ENCODE measurements around the gene GMEB2. TPM values are rescaled to one million over a fixed set of nuclear protein-coding genes. Genes with fewer than 3 reads are reported as not detected.
"Not testable (repeated sequence)": the region's sequence is repeated elsewhere in the genome, so short reads cannot be mapped to it uniquely, and the experiment has no call there.

GMEB2 gene
- total RNA-seq, result 13.3 TPM

GRCh38 chr20:63626424-63627128, at the start of gene GMEB2:
Gene GMEB2 (minus strand): TSS chr20:63627101. CDS start chr20:63619397, 7,704 bp downstream.
- DNase-seq (ENCODE audit: low spot score), result peak; percentile 72

GRCh38 chr20:63675681-63676368, 48.9 kb upstream of the GMEB2 start:
- no peak for DNase-seq (ENCODE audit: low spot score)

DNA sequence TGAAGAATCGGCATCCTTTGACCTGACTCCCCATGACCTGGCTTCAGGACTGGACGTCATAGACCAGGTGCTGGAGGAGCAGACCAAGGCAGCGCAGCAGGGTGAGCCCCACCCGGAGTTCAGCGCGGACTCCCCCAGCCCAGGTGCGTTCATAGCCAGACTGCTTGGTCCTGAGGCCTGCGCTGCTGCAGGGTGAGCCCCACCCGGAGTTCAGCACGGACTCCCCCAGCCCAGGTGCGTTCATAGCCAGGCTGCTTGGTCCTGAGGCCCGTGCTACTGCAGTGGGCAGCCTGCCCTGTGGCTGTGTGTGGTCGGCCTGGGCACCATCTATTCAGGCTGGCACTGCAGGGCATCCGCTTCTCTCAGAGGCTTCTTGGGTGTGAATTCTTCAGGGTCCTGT, 47.0 kb upstream of the GMEB2 start:
- DNase-seq (ENCODE audit: low spot score), result no peak

DNA sequence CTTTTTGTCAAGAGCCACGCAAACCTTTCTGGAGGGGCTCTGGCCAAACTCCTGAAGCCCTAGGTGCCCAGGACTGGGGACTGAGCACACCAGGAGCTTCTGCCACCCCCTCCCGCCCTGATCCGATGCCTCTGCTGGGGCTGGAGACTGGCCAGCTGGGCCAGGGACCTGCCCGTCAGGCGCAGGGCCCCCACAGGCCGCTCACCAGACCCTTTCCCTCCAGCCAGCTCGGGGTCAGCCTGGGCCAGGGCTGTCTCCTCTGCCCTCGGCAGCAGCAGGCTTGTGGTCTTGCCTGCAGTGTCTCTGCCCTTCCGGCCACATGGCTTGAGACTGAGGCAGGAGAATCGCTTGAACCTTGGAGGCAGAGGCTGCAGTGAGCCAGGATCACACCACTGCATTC, 45.8 kb upstream of the GMEB2 start:
- no peak for DNase-seq (ENCODE audit: low spot score)

- DNase-seq (ENCODE audit: low spot score), result not testable (repeated sequence)
Measured at GRCh38 chr20:63671695-63672094, 44.8 kb upstream of the GMEB2 start.

DNA sequence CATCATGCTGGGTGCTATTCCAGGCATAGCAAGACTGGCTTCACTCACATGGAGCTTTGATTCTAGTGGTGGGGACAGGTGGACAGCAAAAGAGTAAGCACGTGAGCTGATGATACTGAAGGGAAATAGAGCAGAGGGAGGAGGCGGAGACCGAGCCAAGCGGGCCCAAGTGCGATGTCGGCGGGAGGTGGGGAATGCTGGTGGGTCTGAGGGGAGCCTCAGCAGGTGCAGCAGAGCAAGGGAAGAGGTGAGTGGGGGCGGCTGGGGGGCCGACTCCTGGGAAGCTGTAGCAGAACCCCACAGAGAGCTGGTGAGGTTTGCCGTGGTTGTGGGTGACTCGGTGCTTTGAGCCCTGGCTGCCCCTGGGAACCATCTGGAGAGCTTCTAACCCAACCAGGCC, 41.5 kb upstream of the GMEB2 start:
- DNase-seq (ENCODE audit: low spot score), result no peak

GRCh38 chr20:63667858-63668257, 41.0 kb upstream of the GMEB2 start:
- no peak for DNase-seq (ENCODE audit: low spot score)

GRCh38 chr20:63665708-63666107, 38.8 kb upstream of the GMEB2 start:
- DNase-seq (ENCODE audit: low spot score), result no peak

GRCh38 chr20:63664861-63665594, 38.1 kb upstream of the GMEB2 start:
- no peak for DNase-seq (ENCODE audit: low spot score)

- no peak for DNase-seq (ENCODE audit: low spot score)
Measured at GRCh38 chr20:63664143-63664851, 37.4 kb upstream of the GMEB2 start.

DNA sequence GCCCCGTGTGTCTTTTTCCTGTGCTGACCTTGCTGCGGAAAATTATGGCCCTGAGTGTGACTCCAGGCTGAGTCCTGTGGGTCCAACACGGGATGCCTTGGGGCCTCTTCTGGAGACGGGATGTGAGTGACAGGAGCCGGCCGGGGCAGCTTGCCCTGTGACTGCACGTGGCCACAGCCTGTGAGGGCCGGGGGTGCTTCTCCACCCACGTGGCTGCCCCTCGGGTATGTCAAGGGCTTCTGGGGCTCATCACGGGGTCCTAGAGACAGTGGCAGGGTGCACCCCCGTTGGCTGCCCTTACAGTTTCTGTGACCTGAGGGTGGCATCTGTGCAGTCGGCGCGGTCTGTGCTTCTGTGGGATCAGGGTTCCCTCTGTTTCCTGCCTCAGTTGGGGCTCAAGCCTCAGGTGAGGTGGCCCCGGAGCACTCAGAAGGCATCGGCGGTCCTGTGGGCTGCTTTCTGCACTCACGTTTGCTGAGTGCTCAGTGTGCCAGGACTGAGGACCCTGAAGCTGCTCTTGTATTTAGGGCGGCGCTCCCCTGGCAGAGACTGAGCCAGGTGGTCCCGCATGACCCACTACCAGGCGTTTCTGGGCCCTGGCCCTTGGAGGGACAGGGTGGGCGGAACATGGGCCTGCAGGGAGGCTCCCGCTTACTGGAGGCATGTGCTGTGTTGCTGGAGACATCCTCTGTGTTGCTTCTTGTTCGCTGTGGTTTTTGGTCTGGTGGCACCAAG, 36.6 kb upstream of the GMEB2 start:
- no peak for DNase-seq (ENCODE audit: low spot score)

DNA sequence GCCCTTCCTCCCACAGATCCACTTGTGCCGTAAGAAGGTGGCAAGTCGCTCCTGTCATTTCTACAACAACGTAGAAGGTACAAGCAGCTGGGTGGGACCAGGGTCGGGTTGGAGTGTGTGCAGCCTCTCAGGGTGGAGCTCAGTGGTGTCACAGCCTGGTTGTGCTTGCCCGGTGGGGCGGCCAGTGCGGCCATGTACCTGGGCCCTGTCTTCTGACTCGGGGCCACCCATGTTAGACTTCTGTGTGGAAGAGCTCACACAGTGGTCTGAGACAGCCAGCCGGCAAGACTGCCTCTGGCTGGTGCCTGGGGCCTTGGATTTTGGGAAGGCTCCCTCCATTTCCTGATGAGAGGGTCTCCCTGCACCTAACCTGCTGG, 35.9 kb upstream of the GMEB2 start:
- DNase-seq (ENCODE audit: low spot score), result no peak

DNA sequence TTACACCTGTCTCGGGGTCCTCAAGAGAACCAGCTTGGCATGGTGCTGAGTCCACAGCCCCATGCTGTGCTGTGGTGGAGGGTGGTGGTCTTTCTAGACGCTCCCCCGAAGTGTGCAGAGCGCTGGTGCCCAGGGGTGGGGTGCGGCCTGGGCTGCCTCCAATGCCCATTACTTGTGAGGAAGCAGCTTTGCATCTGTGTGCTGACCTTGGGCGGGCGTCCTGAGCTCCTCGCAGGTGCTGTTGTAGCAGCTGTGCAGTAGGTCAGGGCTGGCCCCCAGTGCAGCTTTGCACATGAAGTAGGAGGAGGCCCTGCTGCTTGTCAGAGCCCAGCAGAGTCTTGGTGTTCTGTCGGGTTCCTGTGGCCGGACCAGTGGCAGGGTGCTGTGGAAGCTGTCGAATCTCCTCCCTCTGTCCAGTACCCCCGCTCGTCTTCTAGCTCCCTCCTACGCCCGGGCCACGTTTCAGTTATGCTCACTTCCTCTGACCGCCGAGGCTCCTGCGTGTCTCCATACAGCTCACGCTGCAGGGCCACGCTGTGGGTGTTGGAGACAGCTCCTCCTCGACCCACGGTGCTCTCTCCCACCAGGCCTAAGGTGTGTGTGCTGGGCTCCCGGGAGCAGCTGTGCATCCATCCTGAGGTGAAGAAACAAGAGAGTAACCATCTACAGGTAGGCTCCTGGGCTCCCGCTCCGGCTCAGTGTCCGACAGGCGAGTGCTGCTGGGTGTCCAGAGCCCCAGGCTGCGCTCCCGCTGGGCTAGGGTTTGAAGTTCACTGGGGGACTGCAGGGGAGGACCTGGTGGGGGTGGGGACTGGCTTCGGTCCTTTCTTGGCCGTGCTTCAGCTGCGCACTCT, 35.3 kb upstream of the GMEB2 start:
- no peak for DNase-seq (ENCODE audit: low spot score)

DNA sequence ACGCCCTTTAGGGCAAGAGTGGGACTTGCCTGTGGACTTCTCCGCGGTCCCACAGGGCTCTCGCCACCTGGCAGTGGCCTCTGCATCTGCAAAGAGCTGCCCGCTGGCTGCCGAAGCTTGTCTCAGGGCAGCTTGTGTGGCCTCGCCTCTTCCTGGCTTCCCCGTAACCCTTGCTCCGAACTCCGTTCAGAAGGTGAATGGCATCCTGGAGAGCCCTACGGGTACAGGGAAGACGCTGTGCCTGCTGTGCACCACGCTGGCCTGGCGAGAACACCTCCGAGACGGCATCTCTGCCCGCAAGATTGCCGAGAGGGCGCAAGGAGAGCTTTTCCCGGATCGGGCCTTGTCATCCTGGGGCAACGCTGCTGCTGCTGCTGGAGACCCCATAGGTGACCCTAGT, 34.2 kb upstream of the GMEB2 start:
- no peak for DNase-seq (ENCODE audit: low spot score)

DNA sequence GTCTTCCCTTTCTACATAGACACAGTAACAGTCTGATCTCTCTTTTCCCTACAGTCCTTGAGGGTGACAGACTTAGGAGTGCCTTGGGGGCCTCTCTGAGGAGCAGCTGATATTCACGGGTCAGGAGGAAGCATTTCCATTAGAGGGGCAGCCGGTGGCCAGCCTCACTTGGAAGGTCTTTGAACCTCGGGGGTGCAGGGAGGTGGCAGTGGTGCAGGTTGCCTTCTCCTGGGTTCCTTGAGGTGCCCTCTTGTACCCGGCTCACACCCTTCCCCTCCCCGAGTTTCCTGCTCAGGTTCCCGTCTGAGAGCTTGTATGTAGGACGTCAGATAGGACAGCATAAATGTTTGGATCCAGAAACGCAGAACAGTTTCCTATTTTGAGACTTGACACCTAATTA, 33.7 kb upstream of the GMEB2 start:
- DNase-seq (ENCODE audit: low spot score), result no peak

GRCh38 chr20:63660174-63660573, 33.3 kb upstream of the GMEB2 start:
- DNase-seq (ENCODE audit: low spot score), result not testable (repeated sequence)

DNA sequence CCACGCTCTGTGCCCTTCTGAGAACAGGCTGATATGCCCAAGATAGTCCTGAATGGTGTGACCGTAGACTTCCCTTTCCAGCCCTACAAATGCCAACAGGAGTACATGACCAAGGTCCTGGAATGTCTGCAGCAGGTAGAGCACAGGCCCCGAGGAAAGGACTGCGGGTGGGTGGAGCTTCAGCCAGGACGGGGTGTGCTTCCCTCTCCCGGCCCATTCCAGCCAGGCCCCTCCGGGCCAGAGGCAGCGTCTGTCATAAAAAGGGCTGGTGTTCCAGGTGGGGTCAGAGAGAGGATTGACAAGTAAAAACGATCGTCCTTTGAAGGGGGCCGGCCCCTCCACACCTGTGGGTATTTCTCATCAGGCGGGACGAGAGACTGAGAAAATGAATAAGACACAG, 32.5 kb upstream of the GMEB2 start:
- DNase-seq (ENCODE audit: low spot score), result no peak

- no peak for DNase-seq (ENCODE audit: low spot score)
Measured at GRCh38 chr20:63658749-63659187, 31.9 kb upstream of the GMEB2 start.

- DNase-seq (ENCODE audit: low spot score), result peak; percentile 92
Measured at GRCh38 chr20:63657937-63658748, 31.2 kb upstream of the GMEB2 start, which contains the start of gene RTEL1. Gene RTEL1 (plus strand): TSS chr20:63658312. CDS start chr20:63659403, 1,091 bp downstream.
